GM10266 (cell line): ENCODE data around the gene NAA25.
"Not testable (repeated sequence)": the region's sequence is repeated elsewhere in the genome, so short reads cannot be mapped to it uniquely, and the experiment has no call there.

ENCODE experiments used
- DNase-seq: peaks from one replicate; pipeline ENCODE4 v3.0.0; 2012; ENCODE audit errors: extremely low spot score
- CTCF ChIP-seq: IDR thresholded peaks from 2 replicates; pipeline ENCODE4 v1.5.1; 2012; ENCODE audit warnings: mild to moderate bottlenecking, low read depth; ENCODE audit not compliant: control insufficient read depth, insufficient read depth; ENCODE audit errors: missing control alignments

Gene NAA25

GRCh38 chr12:112005419-112006395 lies 102.9 kb downstream of the NAA25 start:
- TF ChIP-seq CTCF: no peak
- no peak for DNase-seq

GRCh38 chr12:112004041-112004440 lies 104.5 kb downstream of the NAA25 start:
- no peak for TF ChIP-seq CTCF
- no peak for DNase-seq

- DNase-seq: no peak
- TF ChIP-seq CTCF: no peak
Observed at GRCh38 chr12:112001576-112001975, 107.0 kb downstream of the NAA25 start.

- DNase-seq: no peak
- no peak for TF ChIP-seq CTCF
Observed at GRCh38 chr12:112000820-112001219, 107.8 kb downstream of the NAA25 start.

- not testable (repeated sequence) for DNase-seq
Observed at GRCh38 chr12:111999129-111999528, 109.5 kb downstream of the NAA25 start.

- no peak for DNase-seq
- no peak for TF ChIP-seq CTCF
Observed at GRCh38 chr12:111998015-111998414, 110.6 kb downstream of the NAA25 start.

- no peak for DNase-seq
- no peak for TF ChIP-seq CTCF
Observed at GRCh38 chr12:111997300-111997699, 111.3 kb downstream of the NAA25 start.
